ENCODE results near the gene SYDE1. TPM values are rescaled to one million over a fixed set of nuclear protein-coding genes. Genes with fewer than 3 reads are reported as not detected.

The SYDE1 gene
- total and polyA plus RNA-seq, 2 experiments from 2014 or later, result 4.1 to 21.4 TPM

DNA sequence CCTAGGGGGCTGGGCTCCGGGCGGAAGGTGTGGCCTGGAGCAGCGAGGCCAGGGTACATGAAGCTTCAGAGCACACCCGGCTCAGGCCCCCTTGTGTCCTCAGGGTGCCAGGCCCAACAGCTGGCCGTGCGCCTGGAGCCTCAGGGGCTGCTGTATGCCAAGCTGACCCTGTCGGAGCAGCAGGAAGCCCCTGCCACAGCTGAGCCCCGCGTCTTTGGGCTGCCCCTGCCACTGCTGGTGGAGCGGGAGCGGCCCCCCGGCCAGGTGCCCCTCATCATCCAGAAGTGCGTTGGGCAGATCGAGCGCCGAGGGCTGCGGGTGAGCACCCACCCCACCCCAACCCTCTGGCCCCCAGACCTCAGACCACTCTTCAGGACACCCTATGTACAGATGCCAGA, 3.2 kb downstream of the SYDE1 start:
- Histone ChIP-seq H3K36me3 (ENCODE audit: insufficient read depth) (peaks cover 20% of the 10 kb centered on the region; the same call in 1 of the 2 replicates), H3F3A (replicated peaks; ENCODE audit: low read depth) (peaks cover 6% of the 10 kb centered on the region; the same call in 1 of the 2 replicates), H3K4me2 (no peak overlapping the region), H3K79me2 (replicated peaks; ENCODE audit: insufficient read depth) (peaks cover 9% of the 10 kb centered on the region), H3K4me1 (ENCODE audit: insufficient read depth) (peaks cover 11% of the 10 kb centered on the region; the same call in 1 of the 2 replicates), H4K20me1 (replicated peaks; ENCODE audit: insufficient read depth) (peaks cover 4% of the 10 kb centered on the region; the same call in 1 of the 2 replicates), H3K4me3 (no peak overlapping the region), H2AFZ (no peak overlapping the region), H3K27ac (ENCODE audit: low read depth) (no peak overlapping the region), H3K27me3 (ENCODE audit: insufficient read depth) (no peaks in the 10 kb centered on the region), H3K9me2 (ENCODE audit: insufficient read depth) (no peaks in the 10 kb centered on the region)
- H3K4me1 Mint-ChIP-seq, result peaks cover 12% of the 10 kb centered on the region
- ATAC-seq (no peak), DNase-seq (ENCODE audit: low spot score) (no peak)
- H3K36me3 Mint-ChIP-seq (ENCODE audit: low read depth), result peaks cover 49% of the 10 kb centered on the region
- H3K27ac Mint-ChIP-seq, result no peak overlapping the region
- peaks cover 10% of the 10 kb centered on the region for H3K27me3 Mint-ChIP-seq (ENCODE audit: insufficient read depth, low read depth, poor library complexity)
- no peak for TF ChIP-seq POLR2AphosphoS5 (IDR thresholded peaks at IDR 0.05; ENCODE audit: low read depth)
- TF ChIP-seq STAT1 (IDR thresholded peaks at IDR 0.05; ENCODE audit: unreplicated experiment), result no peak
- no peak for TF ChIP-seq NANOG (IDR thresholded peaks at IDR 0.05; ENCODE audit: borderline replicate concordance)
- no peak for TF ChIP-seq JUNB (IDR thresholded peaks at IDR 0.05; ENCODE audit: unreplicated experiment)
- TF ChIP-seq EZH2phosphoT487 (IDR thresholded peaks at IDR 0.05; ENCODE audit: unreplicated experiment), result no peak
- TF ChIP-seq, protein P1, sequence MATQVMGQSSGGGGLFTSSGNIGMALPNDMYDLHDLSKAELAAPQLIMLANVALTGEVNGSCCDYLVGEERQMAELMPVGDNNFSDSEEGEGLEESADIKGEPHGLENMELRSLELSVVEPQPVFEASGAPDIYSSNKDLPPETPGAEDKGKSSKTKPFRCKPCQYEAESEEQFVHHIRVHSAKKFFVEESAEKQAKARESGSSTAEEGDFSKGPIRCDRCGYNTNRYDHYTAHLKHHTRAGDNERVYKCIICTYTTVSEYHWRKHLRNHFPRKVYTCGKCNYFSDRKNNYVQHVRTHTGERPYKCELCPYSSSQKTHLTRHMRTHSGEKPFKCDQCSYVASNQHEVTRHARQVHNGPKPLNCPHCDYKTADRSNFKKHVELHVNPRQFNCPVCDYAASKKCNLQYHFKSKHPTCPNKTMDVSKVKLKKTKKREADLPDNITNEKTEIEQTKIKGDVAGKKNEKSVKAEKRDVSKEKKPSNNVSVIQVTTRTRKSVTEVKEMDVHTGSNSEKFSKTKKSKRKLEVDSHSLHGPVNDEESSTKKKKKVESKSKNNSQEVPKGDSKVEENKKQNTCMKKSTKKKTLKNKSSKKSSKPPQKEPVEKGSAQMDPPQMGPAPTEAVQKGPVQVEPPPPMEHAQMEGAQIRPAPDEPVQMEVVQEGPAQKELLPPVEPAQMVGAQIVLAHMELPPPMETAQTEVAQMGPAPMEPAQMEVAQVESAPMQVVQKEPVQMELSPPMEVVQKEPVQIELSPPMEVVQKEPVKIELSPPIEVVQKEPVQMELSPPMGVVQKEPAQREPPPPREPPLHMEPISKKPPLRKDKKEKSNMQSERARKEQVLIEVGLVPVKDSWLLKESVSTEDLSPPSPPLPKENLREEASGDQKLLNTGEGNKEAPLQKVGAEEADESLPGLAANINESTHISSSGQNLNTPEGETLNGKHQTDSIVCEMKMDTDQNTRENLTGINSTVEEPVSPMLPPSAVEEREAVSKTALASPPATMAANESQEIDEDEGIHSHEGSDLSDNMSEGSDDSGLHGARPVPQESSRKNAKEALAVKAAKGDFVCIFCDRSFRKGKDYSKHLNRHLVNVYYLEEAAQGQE (IDR thresholded peaks at IDR 0.05; ENCODE audit: unreplicated experiment), result no peak
- no peak for TF ChIP-seq ZNF331 (CRISPR knock-in tag; IDR thresholded peaks at IDR 0.05; ENCODE audit: low read depth)
- TF ChIP-seq, protein P2, sequence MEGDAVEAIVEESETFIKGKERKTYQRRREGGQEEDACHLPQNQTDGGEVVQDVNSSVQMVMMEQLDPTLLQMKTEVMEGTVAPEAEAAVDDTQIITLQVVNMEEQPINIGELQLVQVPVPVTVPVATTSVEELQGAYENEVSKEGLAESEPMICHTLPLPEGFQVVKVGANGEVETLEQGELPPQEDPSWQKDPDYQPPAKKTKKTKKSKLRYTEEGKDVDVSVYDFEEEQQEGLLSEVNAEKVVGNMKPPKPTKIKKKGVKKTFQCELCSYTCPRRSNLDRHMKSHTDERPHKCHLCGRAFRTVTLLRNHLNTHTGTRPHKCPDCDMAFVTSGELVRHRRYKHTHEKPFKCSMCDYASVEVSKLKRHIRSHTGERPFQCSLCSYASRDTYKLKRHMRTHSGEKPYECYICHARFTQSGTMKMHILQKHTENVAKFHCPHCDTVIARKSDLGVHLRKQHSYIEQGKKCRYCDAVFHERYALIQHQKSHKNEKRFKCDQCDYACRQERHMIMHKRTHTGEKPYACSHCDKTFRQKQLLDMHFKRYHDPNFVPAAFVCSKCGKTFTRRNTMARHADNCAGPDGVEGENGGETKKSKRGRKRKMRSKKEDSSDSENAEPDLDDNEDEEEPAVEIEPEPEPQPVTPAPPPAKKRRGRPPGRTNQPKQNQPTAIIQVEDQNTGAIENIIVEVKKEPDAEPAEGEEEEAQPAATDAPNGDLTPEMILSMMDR (conservative IDR thresholded peaks at IDR 0.05; ENCODE audit: low read depth in 2 of 2), result no peak
- TF ChIP-seq CREB1 (CRISPR knock-in tag; IDR thresholded peaks at IDR 0.05; ENCODE audit: low read depth), result no peak
- TF ChIP-seq, protein P3, sequence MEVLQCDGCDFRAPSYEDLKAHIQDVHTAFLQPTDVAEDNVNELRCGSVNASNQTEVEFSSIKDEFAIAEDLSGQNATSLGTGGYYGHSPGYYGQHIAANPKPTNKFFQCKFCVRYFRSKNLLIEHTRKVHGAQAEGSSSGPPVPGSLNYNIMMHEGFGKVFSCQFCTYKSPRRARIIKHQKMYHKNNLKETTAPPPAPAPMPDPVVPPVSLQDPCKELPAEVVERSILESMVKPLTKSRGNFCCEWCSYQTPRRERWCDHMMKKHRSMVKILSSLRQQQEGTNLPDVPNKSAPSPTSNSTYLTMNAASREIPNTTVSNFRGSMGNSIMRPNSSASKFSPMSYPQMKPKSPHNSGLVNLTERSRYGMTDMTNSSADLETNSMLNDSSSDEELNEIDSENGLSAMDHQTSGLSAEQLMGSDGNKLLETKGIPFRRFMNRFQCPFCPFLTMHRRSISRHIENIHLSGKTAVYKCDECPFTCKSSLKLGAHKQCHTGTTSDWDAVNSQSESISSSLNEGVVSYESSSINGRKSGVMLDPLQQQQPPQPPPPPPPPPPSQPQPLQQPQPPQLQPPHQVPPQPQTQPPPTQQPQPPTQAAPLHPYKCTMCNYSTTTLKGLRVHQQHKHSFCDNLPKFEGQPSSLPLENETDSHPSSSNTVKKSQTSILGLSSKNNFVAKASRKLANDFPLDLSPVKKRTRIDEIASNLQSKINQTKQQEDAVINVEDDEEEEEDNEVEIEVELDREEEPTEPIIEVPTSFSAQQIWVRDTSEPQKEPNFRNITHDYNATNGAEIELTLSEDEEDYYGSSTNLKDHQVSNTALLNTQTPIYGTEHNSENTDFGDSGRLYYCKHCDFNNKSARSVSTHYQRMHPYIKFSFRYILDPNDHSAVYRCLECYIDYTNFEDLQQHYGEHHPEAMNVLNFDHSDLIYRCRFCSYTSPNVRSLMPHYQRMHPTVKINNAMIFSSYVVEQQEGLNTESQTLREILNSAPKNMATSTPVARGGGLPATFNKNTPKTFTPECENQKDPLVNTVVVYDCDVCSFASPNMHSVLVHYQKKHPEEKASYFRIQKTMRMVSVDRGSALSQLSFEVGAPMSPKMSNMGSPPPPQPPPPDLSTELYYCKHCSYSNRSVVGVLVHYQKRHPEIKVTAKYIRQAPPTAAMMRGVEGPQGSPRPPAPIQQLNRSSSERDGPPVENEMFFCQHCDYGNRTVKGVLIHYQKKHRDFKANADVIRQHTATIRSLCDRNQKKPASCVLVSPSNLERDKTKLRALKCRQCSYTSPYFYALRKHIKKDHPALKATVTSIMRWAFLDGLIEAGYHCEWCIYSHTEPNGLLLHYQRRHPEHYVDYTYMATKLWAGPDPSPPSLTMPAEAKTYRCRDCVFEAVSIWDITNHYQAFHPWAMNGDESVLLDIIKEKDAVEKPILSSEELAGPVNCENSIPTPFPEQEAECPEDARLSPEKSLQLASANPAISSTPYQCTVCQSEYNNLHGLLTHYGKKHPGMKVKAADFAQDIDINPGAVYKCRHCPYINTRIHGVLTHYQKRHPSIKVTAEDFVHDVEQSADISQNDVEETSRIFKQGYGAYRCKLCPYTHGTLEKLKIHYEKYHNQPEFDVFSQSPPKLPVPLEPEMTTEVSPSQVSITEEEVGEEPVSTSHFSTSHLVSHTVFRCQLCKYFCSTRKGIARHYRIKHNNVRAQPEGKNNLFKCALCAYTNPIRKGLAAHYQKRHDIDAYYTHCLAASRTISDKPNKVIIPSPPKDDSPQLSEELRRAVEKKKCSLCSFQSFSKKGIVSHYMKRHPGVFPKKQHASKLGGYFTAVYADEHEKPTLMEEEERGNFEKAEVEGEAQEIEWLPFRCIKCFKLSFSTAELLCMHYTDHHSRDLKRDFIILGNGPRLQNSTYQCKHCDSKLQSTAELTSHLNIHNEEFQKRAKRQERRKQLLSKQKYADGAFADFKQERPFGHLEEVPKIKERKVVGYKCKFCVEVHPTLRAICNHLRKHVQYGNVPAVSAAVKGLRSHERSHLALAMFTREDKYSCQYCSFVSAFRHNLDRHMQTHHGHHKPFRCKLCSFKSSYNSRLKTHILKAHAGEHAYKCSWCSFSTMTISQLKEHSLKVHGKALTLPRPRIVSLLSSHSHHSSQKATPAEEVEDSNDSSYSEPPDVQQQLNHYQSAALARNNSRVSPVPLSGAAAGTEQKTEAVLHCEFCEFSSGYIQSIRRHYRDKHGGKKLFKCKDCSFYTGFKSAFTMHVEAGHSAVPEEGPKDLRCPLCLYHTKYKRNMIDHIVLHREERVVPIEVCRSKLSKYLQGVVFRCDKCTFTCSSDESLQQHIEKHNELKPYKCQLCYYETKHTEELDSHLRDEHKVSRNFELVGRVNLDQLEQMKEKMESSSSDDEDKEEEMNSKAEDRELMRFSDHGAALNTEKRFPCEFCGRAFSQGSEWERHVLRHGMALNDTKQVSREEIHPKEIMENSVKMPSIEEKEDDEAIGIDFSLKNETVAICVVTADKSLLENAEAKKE (CRISPR knock-in tag; IDR thresholded peaks at IDR 0.05), result no peak
- no peak for TF ChIP-seq ZNF114 (CRISPR knock-in tag; IDR thresholded peaks at IDR 0.05)
- TF ChIP-seq EZH2 (IDR thresholded peaks at IDR 0.05; ENCODE audit: low read depth, unreplicated experiment), result no peak
- TF ChIP-seq, protein P4, sequence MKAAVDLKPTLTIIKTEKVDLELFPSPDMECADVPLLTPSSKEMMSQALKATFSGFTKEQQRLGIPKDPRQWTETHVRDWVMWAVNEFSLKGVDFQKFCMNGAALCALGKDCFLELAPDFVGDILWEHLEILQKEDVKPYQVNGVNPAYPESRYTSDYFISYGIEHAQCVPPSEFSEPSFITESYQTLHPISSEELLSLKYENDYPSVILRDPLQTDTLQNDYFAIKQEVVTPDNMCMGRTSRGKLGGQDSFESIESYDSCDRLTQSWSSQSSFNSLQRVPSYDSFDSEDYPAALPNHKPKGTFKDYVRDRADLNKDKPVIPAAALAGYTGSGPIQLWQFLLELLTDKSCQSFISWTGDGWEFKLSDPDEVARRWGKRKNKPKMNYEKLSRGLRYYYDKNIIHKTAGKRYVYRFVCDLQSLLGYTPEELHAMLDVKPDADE (IDR thresholded peaks at IDR 0.05), result no peak
- no peaks in the 10 kb centered on the region for H3K9me3 Mint-ChIP-seq
- no peak overlapping the region for H3K4me3 Mint-ChIP-seq
